Endodermal cell (in vitro differentiated cells): ENCODE data around the gene GDPD2. TPM values are rescaled to one million over a fixed set of nuclear protein-coding genes. Genes with fewer than 3 reads are reported as not detected.

Source experiments
- DNase-seq: peaks from one replicate; pipeline ENCODE4 v3.0.0-alpha.2; 2017
- H3K27ac ChIP-seq: 2 replicates; pipeline ENCODE4 v1.5.1; 2013; ENCODE audit warnings: mild to moderate bottlenecking, low read depth, low read length, moderate library complexity
- H3K27me3 ChIP-seq: 2 replicates; pipeline ENCODE4 v1.6.1; 2013; ENCODE audit warnings: mild to moderate bottlenecking, low read length, moderate library complexity; ENCODE audit not compliant: insufficient read depth, control insufficient read depth, poor library complexity, severe bottlenecking
- H3K36me3 ChIP-seq: 2 replicates; pipeline ENCODE4 v1.7.0; 2013; ENCODE audit warnings: mild to moderate bottlenecking, low read length, moderate library complexity; ENCODE audit not compliant: control insufficient read depth, insufficient read depth
- H3K4me1 ChIP-seq: one replicate; pipeline ENCODE4 v1.7.0; 2013; ENCODE audit warnings: low read length; ENCODE audit not compliant: control insufficient read depth, insufficient read depth
- H3K4me3 ChIP-seq: 2 replicates; pipeline ENCODE4 v1.5.1; 2013; ENCODE audit warnings: mild to moderate bottlenecking, low read length, moderate library complexity
- H3K9ac ChIP-seq: 2 replicates; pipeline ENCODE4 v1.6.1; 2013; ENCODE audit warnings: mild to moderate bottlenecking, low read length, moderate library complexity; ENCODE audit not compliant: poor library complexity, severe bottlenecking; ENCODE audit errors: extremely low read depth
- H3K9me3 ChIP-seq: 2 replicates; pipeline ENCODE4 v1.6.1; 2013; ENCODE audit warnings: mild to moderate bottlenecking, low read length, moderate library complexity; ENCODE audit not compliant: control insufficient read depth
- H3K27ac Mint-ChIP-seq: 2 replicates; pipeline ENCODE4 v1.8.0; 2020; ENCODE audit warnings: mixed read lengths
- H3K27me3 Mint-ChIP-seq: 2 replicates; pipeline ENCODE4 v1.8.0; 2021; ENCODE audit warnings: mild to moderate bottlenecking, mixed read lengths; ENCODE audit not compliant: insufficient read depth
- H3K36me3 Mint-ChIP-seq: 2 replicates; pipeline ENCODE4 v1.8.0; 2020; ENCODE audit warnings: low read depth, mixed read lengths
- H3K4me1 Mint-ChIP-seq: 2 replicates; pipeline ENCODE4 v1.8.0; 2020; ENCODE audit warnings: mixed read lengths
- H3K4me3 Mint-ChIP-seq: 2 replicates; pipeline ENCODE4 v1.8.0; 2020; ENCODE audit warnings: mild to moderate bottlenecking, moderate library complexity, mixed read lengths
- H3K9me3 Mint-ChIP-seq: 2 replicates; pipeline ENCODE4 v1.8.0; 2020; ENCODE audit warnings: mild to moderate bottlenecking, mixed read lengths
- CTCF ChIP-seq: fragments of 200-600 bp; sonication (generic); conservative IDR thresholded peaks from 2 replicates; pipeline ENCODE4 v1.5.0; 2021; ENCODE audit warnings: antibody characterized with exemption, mild to moderate bottlenecking
- WGBS, 2 experiments: methylation state at CpG; one replicate each; pipeline versions ENCODE4 v1.1.5 to v1.1.7; 2013; ENCODE audit warnings: missing lambda C conversion rate in 2 of 2, mixed read lengths in 1 of 2; ENCODE audit not compliant: insufficient coverage in 1 of 2, insufficient read length in 1 of 2; 5-methylcytosine and 5-hydroxymethylcytosine counted together
- total RNA-seq, 2 donors: library from RNA; stranded (reverse); fragmentation: NEBNext Ultra II Directional in 1 of 2; extraction: Animal tissue kit (Norgen Biotek cat#: 25700) in 1 of 2; gene quantifications; 2 replicates in 1 of 2; 3 replicates in 1 of 2; pipeline ENCODE4 v1.2.1, GENCODE V29; 2021

The GDPD2 gene
- total RNA-seq, 2 donors from 2014 or later = 0.55 to 1.5 TPM

GRCh38 chrX:70445951-70446350, 22.8 kb downstream of the GDPD2 start:
- H3K27ac Mint-ChIP-seq = no peak overlapping the region
- peaks cover 38% of the 10 kb centered on the region for H3K27me3 ChIP-seq
- DNase-seq = no peak

GRCh38 chrX:70446380-70447350, 23.6 kb downstream of the GDPD2 start:
- Histone ChIP-seq H3K27ac (no peak overlapping the region), H3K9me3 (no peaks in the 10 kb centered on the region), H3K36me3 (no peaks in the 10 kb centered on the region), H3K4me3 (no peak overlapping the region), H3K4me1 (no peaks in the 10 kb centered on the region), H3K27me3 (peaks cover 33% of the 10 kb centered on the region), H3K9ac (no peak overlapping the region)
- no peak overlapping the region for H3K27ac Mint-ChIP-seq
- H3K4me3 Mint-ChIP-seq = no peak overlapping the region
- H3K27me3 Mint-ChIP-seq = peaks cover 44% of the 10 kb centered on the region
- peaks cover 46% of the 10 kb centered on the region for H3K9me3 Mint-ChIP-seq
- TF ChIP-seq CTCF = no peak
- no peak for DNase-seq
- no peaks in the 10 kb centered on the region for H3K4me1 Mint-ChIP-seq
- H3K36me3 Mint-ChIP-seq = peaks cover 2% of the 10 kb centered on the region
- WGBS, 2 experiments = 88 to 96% methylated on average over 5 to 16 of the region's 16 CpGs

More at GRCh38 chrX:70445951-70446350, 22.8 kb downstream of the GDPD2 start:
- Histone ChIP-seq H3K4me1 (no peaks in the 10 kb centered on the region), H3K9ac (no peak overlapping the region), H3K27ac (no peak overlapping the region), H3K36me3 (no peaks in the 10 kb centered on the region), H3K4me3 (no peak overlapping the region), H3K9me3 (no peaks in the 10 kb centered on the region)
- Mint-ChIP-seq H3K4me1 (no peaks in the 10 kb centered on the region), H3K36me3 (peaks cover 2% of the 10 kb centered on the region), H3K9me3 (peaks cover 48% of the 10 kb centered on the region), H3K27me3 (peaks cover 52% of the 10 kb centered on the region), H3K4me3 (no peak overlapping the region)
- WGBS, 2 experiments = 84% methylated on average over 9 of the region's 9 CpGs; no CpG with 5 or more reads in 1 of the 2 experiments
- TF ChIP-seq CTCF = no peak

GRCh38 chrX:70449457-70449966, 26.4 kb downstream of the GDPD2 start:
- H3K27me3 Mint-ChIP-seq = peaks cover 20% of the 10 kb centered on the region
- H3K36me3 ChIP-seq = no peaks in the 10 kb centered on the region
- H3K27me3 ChIP-seq = peaks cover 20% of the 10 kb centered on the region
- no peak overlapping the region for H3K27ac ChIP-seq
- peaks cover 2% of the 10 kb centered on the region for H3K36me3 Mint-ChIP-seq
- no peaks in the 10 kb centered on the region for H3K4me1 Mint-ChIP-seq
- peaks cover 54% of the 10 kb centered on the region for H3K9me3 Mint-ChIP-seq
- DNase-seq = no peak
- no peak overlapping the region for H3K9ac ChIP-seq
- TF ChIP-seq CTCF = no peak
- 90 to 100% methylated on average over 1 to 14 of the region's 14 CpGs for WGBS, 2 experiments
- no peaks in the 10 kb centered on the region for H3K9me3 ChIP-seq
- H3K4me3 ChIP-seq = no peak overlapping the region
- H3K4me1 ChIP-seq = no peaks in the 10 kb centered on the region
- H3K4me3 Mint-ChIP-seq = no peak overlapping the region
- no peak overlapping the region for H3K27ac Mint-ChIP-seq
